Neuronal stem cell (in vitro differentiated cells): ENCODE results near the gene RASA3.

ENCODE experiments used
- DNase-seq: peaks from one replicate; pipeline ENCODE4 v3.0.0-alpha.2; 2013; ENCODE audit warnings: low spot score
- H2AFZ ChIP-seq: one replicate; pipeline ENCODE4 v1.6.1; 2013; ENCODE audit warnings: mild to moderate bottlenecking, low read length, inconsistent platforms
- H2AK5ac ChIP-seq: 2 replicates; pipeline ENCODE4 v1.6.1; 2013; ENCODE audit warnings: low read depth, mild to moderate bottlenecking, inconsistent platforms, low read length, moderate library complexity, mixed read lengths
- H2BK120ac ChIP-seq: 2 replicates; pipeline ENCODE4 v1.6.1; 2013; ENCODE audit warnings: low read depth, mild to moderate bottlenecking, inconsistent platforms, low read length, moderate library complexity, mixed read lengths
- H2BK12ac ChIP-seq: one replicate; pipeline ENCODE4 v1.6.1; 2013; ENCODE audit warnings: low read length, inconsistent platforms
- H2BK15ac ChIP-seq: 2 replicates; pipeline ENCODE4 v1.6.1; 2013; ENCODE audit warnings: mild to moderate bottlenecking, low read length, inconsistent platforms, mixed read lengths
- H2BK5ac ChIP-seq: one replicate; pipeline ENCODE4 v1.6.1; 2013; ENCODE audit warnings: inconsistent platforms, mild to moderate bottlenecking, low read length, moderate library complexity
- H3K14ac ChIP-seq: one replicate; pipeline ENCODE4 v1.6.1; 2013; ENCODE audit warnings: low read length, inconsistent platforms
- H3K18ac ChIP-seq: 2 replicates; pipeline ENCODE4 v1.6.1; 2013; ENCODE audit warnings: low read length, inconsistent platforms
- H3K23ac ChIP-seq: 2 replicates; pipeline ENCODE4 v1.6.1; 2013; ENCODE audit warnings: low read depth, mild to moderate bottlenecking, mixed read lengths, low read length, inconsistent platforms; ENCODE audit not compliant: poor library complexity
- H3K27ac ChIP-seq: replicated peaks from 3 replicates; pipeline ENCODE4 v1.5.1; 2013; ENCODE audit warnings: low read length, inconsistent platforms
- H3K27me3 ChIP-seq, 3 experiments: 2 replicates each; pipeline ENCODE4 v1.6.1; 2013; ENCODE audit warnings: low read length in 3 of 3, mild to moderate bottlenecking in 2 of 3, inconsistent platforms in 1 of 3, low read depth in 1 of 3, mixed read lengths in 1 of 3, moderate library complexity in 1 of 3; ENCODE audit not compliant: control insufficient read depth in 3 of 3, insufficient read depth in 3 of 3
- H3K36me3 ChIP-seq, 2 donors: replicated peaks in 1 of 2; 2 replicates each; pipeline ENCODE4 v1.6.1; 2013; ENCODE audit warnings: low read length in 2 of 2; ENCODE audit not compliant: control insufficient read depth in 2 of 2, insufficient read depth in 2 of 2
- H3K4ac ChIP-seq: 2 replicates; pipeline ENCODE4 v1.6.1; 2013; ENCODE audit warnings: inconsistent platforms, mild to moderate bottlenecking, low read length, moderate library complexity
- H3K4me1 ChIP-seq, 2 donors: 1 replicate in 1 of 2; 2 replicates in 1 of 2; pipeline ENCODE4 v1.6.1; 2013; ENCODE audit warnings: low read length in 2 of 2, low read depth in 1 of 2; ENCODE audit not compliant: control insufficient read depth in 2 of 2, insufficient read depth in 1 of 2
- H3K4me2 ChIP-seq: one replicate; pipeline ENCODE4 v1.6.1; 2013; ENCODE audit warnings: mild to moderate bottlenecking, low read length, inconsistent platforms; ENCODE audit not compliant: insufficient read depth, poor library complexity, severe bottlenecking
- H3K4me3 ChIP-seq, 2 donors: 2 replicates each; pipeline ENCODE4 v1.5.1; 2013; ENCODE audit warnings: low read length in 2 of 2, mild to moderate bottlenecking in 2 of 2, inconsistent platforms in 1 of 2, moderate library complexity in 1 of 2
- H3K79me1 ChIP-seq: one replicate; pipeline ENCODE4 v1.6.1; 2013; ENCODE audit warnings: low read depth, mild to moderate bottlenecking, inconsistent platforms, low read length, moderate library complexity
- H3K9ac ChIP-seq: one replicate; pipeline ENCODE4 v1.6.1; 2013; ENCODE audit warnings: mild to moderate bottlenecking, low read depth, low read length, inconsistent platforms; ENCODE audit not compliant: poor library complexity
- H3K9me3 ChIP-seq, 2 donors: replicated peaks in 1 of 2; 2 replicates each; pipeline versions ENCODE3 to v1.6.1; 2013; ENCODE audit warnings: low read length in 2 of 2, mild to moderate bottlenecking in 2 of 2, inconsistent platforms in 1 of 2, low read depth in 1 of 2, mixed read lengths in 1 of 2, moderate library complexity in 1 of 2; ENCODE audit not compliant: control insufficient read depth in 2 of 2, insufficient read depth in 1 of 2
- H4K8ac ChIP-seq: one replicate; pipeline ENCODE4 v1.6.1; 2013; ENCODE audit warnings: low read depth, mild to moderate bottlenecking, inconsistent platforms, low read length, moderate library complexity
- H4K91ac ChIP-seq: one replicate; pipeline ENCODE4 v1.6.1; 2013; ENCODE audit warnings: low read length, low read depth, mild to moderate bottlenecking, inconsistent platforms; ENCODE audit not compliant: poor library complexity
- WGBS, 2 donors: extraction: QIAGEN DNeasy Blood & Tissue Kit; methylation state at CpG; one replicate each; pipeline ENCODE4 v1.1.7; 2013; ENCODE audit warnings: missing lambda C conversion rate in 2 of 2, mixed read lengths in 1 of 2; ENCODE audit not compliant: insufficient read length in 2 of 2, insufficient replicate concordance in 1 of 2; ENCODE audit errors: extremely low coverage in 2 of 2; 5-methylcytosine and 5-hydroxymethylcytosine counted together

The RASA3 gene

GRCh38 chr13:113930671-113931637 is 201.5 kb downstream of the RASA3 start:
- no peak overlapping the region for H3K4me3 ChIP-seq
- peaks cover 2 to 8% of the 10 kb centered on the region in 2 donors for H3K9me3 ChIP-seq
- no peaks in the 10 kb centered on the region for H3K36me3 ChIP-seq
- H3K4ac ChIP-seq: no peak overlapping the region
- no CpG with 5 or more reads among the region's 36 CpGs for WGBS, 2 donors
- no peak overlapping the region for H3K4me2 ChIP-seq
- H4K91ac ChIP-seq: no peak overlapping the region
- no peak overlapping the region for H3K18ac ChIP-seq
- H3K27ac ChIP-seq: no peak overlapping the region
- H3K14ac ChIP-seq: no peak overlapping the region
- H3K9ac ChIP-seq: no peak overlapping the region
- peak overlapping the region; percentile 32 for H2BK15ac ChIP-seq
- H3K4me1 ChIP-seq: peaks cover 2 to 15% of the 10 kb centered on the region in 2 donors
- H2BK12ac ChIP-seq: no peak overlapping the region
- no peak overlapping the region for H3K23ac ChIP-seq
- H3K27me3 ChIP-seq: peaks cover 0 to 11% (median 0%) of the 10 kb centered on the region in 3 experiments
- peak overlapping the region; percentile 49 for H4K8ac ChIP-seq
- no peak for DNase-seq
- H2BK120ac ChIP-seq: no peak overlapping the region
- H3K79me1 ChIP-seq: peaks cover 2% of the 10 kb centered on the region
- no peak overlapping the region for H2BK5ac ChIP-seq
- H2AK5ac ChIP-seq: peak overlapping the region; percentile 10
- no peak overlapping the region for H2AFZ ChIP-seq

- Histone ChIP-seq H3K79me1 (peaks cover 2% of the 10 kb centered on the region), H3K9me3 (peaks cover 2 to 8% of the 10 kb centered on the region in 2 donors), H3K18ac (peak overlapping the region; percentile 38), H3K23ac (peak overlapping the region; percentile 75), H3K36me3 (no peaks in the 10 kb centered on the region), H2BK15ac (peak overlapping the region; percentile 83), H4K8ac (no peak overlapping the region), H3K4me1 (peaks cover under 1 to 5% of the 10 kb centered on the region in 2 donors), H3K14ac (no peak overlapping the region), H2BK5ac (no peak overlapping the region), H3K4ac (no peak overlapping the region), H4K91ac (no peak overlapping the region), H2AK5ac (peak overlapping the region; percentile 40), H3K27me3 (peaks cover 0 to 11% (median 0%) of the 10 kb centered on the region in 3 experiments), H2BK12ac (peak overlapping the region; percentile 96), H2BK120ac (no peak overlapping the region), H3K4me3 (peak overlapping the region in 1 of 2 donors; percentile 36), H3K4me2 (no peak overlapping the region), H2AFZ (no peak overlapping the region), H3K27ac (no peak overlapping the region), H3K9ac (no peak overlapping the region)
- WGBS, 2 donors: no CpG with 5 or more reads among the region's 38 CpGs
- no peak for DNase-seq
These were observed 202.5 kb downstream of the RASA3 start for GRCh38 chr13:113929628-113930615.

- H3K23ac ChIP-seq: peak overlapping the region; percentile 75
- no peak overlapping the region for H2BK5ac ChIP-seq
- H2BK12ac ChIP-seq: peak overlapping the region; percentile 96
- no CpG with 5 or more reads among the region's 26 CpGs for WGBS, 2 donors
- H2BK120ac ChIP-seq: no peak overlapping the region
- H4K8ac ChIP-seq: no peak overlapping the region
- no peak overlapping the region for H3K4me3 ChIP-seq
- H3K4ac ChIP-seq: peak overlapping the region; percentile 68
- H2AK5ac ChIP-seq: peak overlapping the region; percentile 40
- H3K9ac ChIP-seq: peak overlapping the region; percentile 30
- no peak overlapping the region for H4K91ac ChIP-seq
- no peak overlapping the region for H2AFZ ChIP-seq
- no peaks in the 10 kb centered on the region for H3K4me1 ChIP-seq
- peaks cover 2% of the 10 kb centered on the region for H3K79me1 ChIP-seq
- peaks cover 0 to 11% (median 0%) of the 10 kb centered on the region in 3 experiments for H3K27me3 ChIP-seq
- H3K18ac ChIP-seq: peak overlapping the region; percentile 44
- no peak overlapping the region for H3K4me2 ChIP-seq
- H3K27ac ChIP-seq: no peak overlapping the region
- peak overlapping the region; percentile 83 for H2BK15ac ChIP-seq
- DNase-seq: no peak
- H3K9me3 ChIP-seq: peaks cover 2 to 8% of the 10 kb centered on the region in 2 donors
- no peaks in the 10 kb centered on the region for H3K36me3 ChIP-seq
- H3K14ac ChIP-seq: peak overlapping the region; percentile 65
These were observed 203.5 kb downstream of the RASA3 start for GRCh38 chr13:113928685-113929627.
